Endothelial cell of umbilical vein (primary cell): Measurements from ENCODE around the gene PRKAG2. TPM values are rescaled to one million over a fixed set of nuclear protein-coding genes. Genes with fewer than 3 reads are reported as not detected.

Source experiments
- BruUV-seq: library from RNA; stranded (reverse); fragments of 400-500 nt; replicated peaks from 2 replicates; lab custom pipeline; 2021; lab: Mats Ljungman, UMichigan
- CTCF ChIA-PET: fragments of 300-600, 350-600 bp; sonication (Branson Sonifier 250); formaldehyde crosslinking; loops from one replicate; lab custom pipeline; 2021; ENCODE audit warnings: antibody characterized with exemption, inconsistent platforms; lab: Charles Lee
- POLR2A ChIA-PET: fragments of 300-600, 350-600 bp; sonication (Branson Sonifier 250); formaldehyde crosslinking; loops from one replicate; lab custom pipeline; 2021; ENCODE audit warnings: antibody characterized with exemption, inconsistent platforms; lab: Charles Lee
- DNase-seq: peaks from one replicate; pipeline ENCODE4 v3.0.0-alpha.2; 2011; ENCODE audit warnings: low read depth, low spot score
- FAIRE-seq: peaks from 2 replicates; lab custom pipeline; 2011; peaks lifted over from hg19 to GRCh38; lab: Jason Lieb, UNC
- H2AFZ ChIP-seq: 2 replicates; pipeline ENCODE4 v1.6.0; 2012; ENCODE audit warnings: low read depth, low read length, control low read depth, inconsistent platforms
- H3K27ac ChIP-seq: 2 replicates; pipeline ENCODE4 v1.5.1; 2011; ENCODE audit warnings: low read depth, mild to moderate bottlenecking, control low read depth, low read length, moderate library complexity; ENCODE audit not compliant: insufficient read depth
- H3K27me3 ChIP-seq, 2 experiments: 2 replicates each; pipeline versions ENCODE4 v1.6.0 to v1.6.1; 2011; ENCODE audit warnings: low read length in 2 of 2, mixed read lengths in 1 of 2; ENCODE audit not compliant: control insufficient read depth in 2 of 2, insufficient read depth in 2 of 2
- H3K36me3 ChIP-seq, 2 experiments: 2 replicates in 1 of 2; 3 replicates in 1 of 2; pipeline ENCODE4 v1.5.1; 2011; ENCODE audit warnings: low read length in 2 of 2, mild to moderate bottlenecking in 1 of 2, moderate library complexity in 1 of 2; ENCODE audit not compliant: control insufficient read depth in 2 of 2, insufficient read depth in 2 of 2; ENCODE audit errors: extremely low read depth in 1 of 2
- H3K4me1 ChIP-seq: 3 replicates; pipeline ENCODE4 v1.5.1; 2011; ENCODE audit warnings: mild to moderate bottlenecking, low read length; ENCODE audit not compliant: control insufficient read depth, insufficient read depth; ENCODE audit errors: extremely low read depth
- H3K4me2 ChIP-seq: 2 replicates; pipeline ENCODE4 v1.6.1; 2011; ENCODE audit warnings: low read length, control low read depth, mixed read lengths; ENCODE audit not compliant: insufficient read depth
- H3K4me3 ChIP-seq, 3 experiments: fragments of 200-600 bp in 1 of 3; sonication (generic), shearing (Covaris generic) in 1 of 3; replicated peaks in 1 of 3; 2 replicates each; pipeline ENCODE4 v1.5.1; 2011 to 2016; ENCODE audit warnings: control low read depth in 3 of 3, low read length in 3 of 3, mild to moderate bottlenecking in 2 of 3, inconsistent platforms in 1 of 3, low read depth in 1 of 3, moderate library complexity in 1 of 3; ENCODE audit not compliant: insufficient read depth in 1 of 3
- H3K79me2 ChIP-seq: 2 replicates; pipeline ENCODE4 v1.6.0; 2012; ENCODE audit warnings: low read length, inconsistent platforms; ENCODE audit not compliant: control insufficient read depth, insufficient read depth
- H3K9ac ChIP-seq: replicated peaks from 2 replicates; pipeline ENCODE3; 2011; ENCODE audit warnings: low read length, control low read depth; ENCODE audit not compliant: insufficient read depth; ENCODE audit errors: extremely low read depth
- H3K9me1 ChIP-seq: replicated peaks from 3 replicates; pipeline ENCODE4 v1.6.0; 2011; ENCODE audit warnings: mild to moderate bottlenecking, low read length; ENCODE audit not compliant: control insufficient read depth, insufficient read depth; ENCODE audit errors: extremely low read depth
- H3K9me3 ChIP-seq: replicated peaks from 2 replicates; pipeline ENCODE4 v1.5.1; 2012; ENCODE audit warnings: low read length, inconsistent platforms; ENCODE audit not compliant: control insufficient read depth, insufficient read depth
- H4K20me1 ChIP-seq: replicated peaks from 2 replicates; pipeline ENCODE3; 2011; ENCODE audit warnings: mild to moderate bottlenecking, low read length; ENCODE audit not compliant: control insufficient read depth, insufficient read depth; ENCODE audit errors: extremely low read depth
- CTCF ChIP-seq, 2 donors: IDR thresholded peaks; 1 replicate in 1 of 2; 2 replicates in 1 of 2; pipeline ENCODE4 v1.5.1; 2011; ENCODE audit warnings: low read length in 2 of 2, mild to moderate bottlenecking in 2 of 2, moderate library complexity in 2 of 2, control low read depth in 1 of 2, inconsistent platforms in 1 of 2, low read depth in 1 of 2; ENCODE audit not compliant: insufficient read depth in 1 of 2; ENCODE audit errors: extremely low read depth in 1 of 2
- FOS ChIP-seq: IDR thresholded peaks from 2 replicates; pipeline ENCODE4 v1.6.1; 2011; ENCODE audit warnings: mild to moderate bottlenecking, low read length, moderate library complexity, borderline replicate concordance; ENCODE audit not compliant: insufficient read depth
- JUN ChIP-seq: IDR thresholded peaks from 2 replicates; pipeline ENCODE4 v1.6.1; 2011; ENCODE audit warnings: borderline replicate concordance, low read depth; ENCODE audit not compliant: insufficient read length, insufficient read depth
- MAX ChIP-seq: IDR thresholded peaks from 2 replicates; pipeline ENCODE4 v1.6.1; 2011; ENCODE audit not compliant: insufficient read depth, insufficient read length
- POLR2A ChIP-seq: IDR thresholded peaks from 2 replicates; pipeline ENCODE4 v1.6.1; 2012; ENCODE audit warnings: low read depth, mild to moderate bottlenecking, control low read depth, low read length
- dilution Hi-C: fragments of 300-500 bp; cut with MboI; formaldehyde crosslinking; loops from one replicate; pipeline ENCODE4 v1.15.0; 2019; ENCODE audit warnings: low sequenced_read_pairs; ENCODE audit not compliant: extremely low pct_ligation_motif_present
- intact Hi-C: fragments of 100-400 bp; cut with micrococcal nuclease; formaldehyde crosslinking; loops from one replicate; pipeline ENCODE4 v1.10.0; 2022
- polyA plus RNA-seq, 4 experiments: library from polyadenylated mRNA; depleted of rRNA in 3 of 4; stranded (reverse) in 3 of 4; unstranded in 1 of 4; fragments of >200 nt; gene quantifications; 2 replicates each; pipeline versions ENCODE4 v1.2.1 to v1.2.3, GENCODE V29; 2011 to 2012; ENCODE audit warnings: missing spikeins in 1 of 4
- total RNA-seq: library from RNA; stranded (reverse); gene quantifications from 2 replicates; pipeline ENCODE4 v1.2.3, GENCODE V29; 2021

PRKAG2 gene
- total and polyA plus RNA-seq, 2 donors (not counting 3 experiments of a cell fraction or from before 2014, with no cell fraction given): 19.3 to 51.5 TPM

GRCh38 chr7:151712810-151713125, 164.1 kb downstream of the PRKAG2 start:
- Histone ChIP-seq H3K36me3 (no peaks in the 10 kb centered on the region), H3K4me2 (no peak overlapping the region), H3K27me3 (no peaks in the 10 kb centered on the region), H2AFZ (no peak overlapping the region), H4K20me1 (no peaks in the 10 kb centered on the region), H3K9me1 (no peaks in the 10 kb centered on the region), H3K27ac (no peak overlapping the region), H3K4me3 (no peak overlapping the region), H3K79me2 (no peaks in the 10 kb centered on the region), H3K9ac (no peak overlapping the region), H3K4me1 (no peaks in the 10 kb centered on the region), H3K9me3 (no peaks in the 10 kb centered on the region)
- DNase-seq: no peak
- no TSS peak for BruUV-seq
- intact Hi-C loops: no loop called here
- no peak for TF ChIP-seq MAX
- no peak for FAIRE-seq
- ChIA-PET POLR2A (no interaction called here), CTCF (interaction anchor here (1.6 kb wide), 1 partner anchor 13 kb away, joined by 3 read pairs; no protein-coding TSS in a partner anchor)
- dilution Hi-C loops: no loop called here

- Histone ChIP-seq H3K4me3 (no peak overlapping the region), H3K36me3 (no peaks in the 10 kb centered on the region), H3K4me1 (no peaks in the 10 kb centered on the region), H3K27me3 (no peaks in the 10 kb centered on the region), H2AFZ (no peak overlapping the region), H3K4me2 (no peak overlapping the region), H3K9me1 (no peaks in the 10 kb centered on the region), H3K9me3 (no peaks in the 10 kb centered on the region), H4K20me1 (no peaks in the 10 kb centered on the region), H3K9ac (no peak overlapping the region), H3K79me2 (no peaks in the 10 kb centered on the region), H3K27ac (no peak overlapping the region)
- BruUV-seq: no TSS peak
- ChIA-PET CTCF (interaction anchor here (1.6 kb wide), 1 partner anchor 13 kb away, joined by 3 read pairs; no protein-coding TSS in a partner anchor), POLR2A (no interaction called here)
- intact Hi-C loops (no loop called here), dilution Hi-C loops (no loop called here)
- FAIRE-seq: no peak
- no peak for TF ChIP-seq JUN
- no peak for TF ChIP-seq CTCF (IDR thresholded peaks at IDR 0.05; ENCODE audit: extremely low read depth in 1 of 2, insufficient read depth in 1 of 2, low read depth in 1 of 2, low read length in 2 of 2)
- TF ChIP-seq FOS: no peak
- no peak for TF ChIP-seq MAX
- no peak for TF ChIP-seq POLR2A
- DNase-seq: no peak
These were observed 164.8 kb downstream of the PRKAG2 start for GRCh38 chr7:151711906-151712809.
